ENCODE measurements around the gene NPW. TPM values are rescaled to one million over a fixed set of nuclear protein-coding genes. Genes with fewer than 3 reads are reported as not detected.

NPW gene
- total and polyA plus RNA-seq, 2 experiments from 2014 or later: 3.3 to 38.6 TPM

DNA sequence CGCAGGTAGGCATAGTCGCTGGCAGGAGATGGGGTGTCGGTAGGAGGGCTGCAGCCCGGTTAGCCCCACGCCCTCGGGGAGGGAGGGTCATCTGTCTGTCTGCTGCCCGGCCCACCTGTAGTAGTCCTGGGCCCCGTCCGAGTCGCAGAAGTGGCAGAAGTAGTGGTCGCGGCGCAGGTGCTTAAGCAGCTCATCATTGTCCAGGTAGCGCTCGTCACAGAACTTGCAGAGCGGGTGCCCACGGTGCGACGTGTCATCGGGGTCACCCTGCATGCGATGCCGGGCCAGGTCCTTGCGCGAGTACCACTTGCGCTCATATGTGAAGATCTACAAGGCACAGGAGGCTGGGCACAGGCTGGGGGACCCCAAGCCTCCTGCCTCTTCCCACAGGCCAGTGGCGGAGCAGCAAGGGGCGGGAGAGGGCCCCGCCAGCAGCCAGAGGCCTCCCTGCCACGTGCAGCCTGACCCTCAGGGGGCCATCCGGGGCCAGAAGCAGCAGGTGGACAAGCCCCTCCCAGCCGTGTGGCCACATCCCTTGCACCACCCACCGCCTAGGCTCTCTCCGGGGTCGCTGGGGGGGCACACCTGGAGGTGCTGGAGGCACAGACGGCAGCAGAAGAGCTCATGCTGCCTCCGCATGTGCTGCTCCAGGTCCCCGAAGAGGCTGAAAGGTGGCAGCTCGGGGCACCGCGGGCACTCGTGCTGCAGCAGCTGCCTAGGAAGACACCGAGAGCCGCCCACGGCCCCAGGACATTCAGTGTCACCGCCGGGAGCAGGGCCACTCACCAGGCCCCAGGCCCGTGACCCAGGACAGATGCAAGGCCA lies 17.0 kb upstream of the NPW start:
- peaks cover 11% of the 10 kb centered on the region for H3K4me1 ChIP-seq (ENCODE audit: low read depth)
- H3K9me3 ChIP-seq (ENCODE audit: low read depth): no peaks in the 10 kb centered on the region
- DNase-seq (ENCODE audit: low read depth in 1 of 2, low spot score in 1 of 2): no peak
- no peak overlapping the region for H3K4me3 ChIP-seq
- no peak overlapping the region for H3K27ac ChIP-seq
- TF ChIP-seq, protein P1, sequence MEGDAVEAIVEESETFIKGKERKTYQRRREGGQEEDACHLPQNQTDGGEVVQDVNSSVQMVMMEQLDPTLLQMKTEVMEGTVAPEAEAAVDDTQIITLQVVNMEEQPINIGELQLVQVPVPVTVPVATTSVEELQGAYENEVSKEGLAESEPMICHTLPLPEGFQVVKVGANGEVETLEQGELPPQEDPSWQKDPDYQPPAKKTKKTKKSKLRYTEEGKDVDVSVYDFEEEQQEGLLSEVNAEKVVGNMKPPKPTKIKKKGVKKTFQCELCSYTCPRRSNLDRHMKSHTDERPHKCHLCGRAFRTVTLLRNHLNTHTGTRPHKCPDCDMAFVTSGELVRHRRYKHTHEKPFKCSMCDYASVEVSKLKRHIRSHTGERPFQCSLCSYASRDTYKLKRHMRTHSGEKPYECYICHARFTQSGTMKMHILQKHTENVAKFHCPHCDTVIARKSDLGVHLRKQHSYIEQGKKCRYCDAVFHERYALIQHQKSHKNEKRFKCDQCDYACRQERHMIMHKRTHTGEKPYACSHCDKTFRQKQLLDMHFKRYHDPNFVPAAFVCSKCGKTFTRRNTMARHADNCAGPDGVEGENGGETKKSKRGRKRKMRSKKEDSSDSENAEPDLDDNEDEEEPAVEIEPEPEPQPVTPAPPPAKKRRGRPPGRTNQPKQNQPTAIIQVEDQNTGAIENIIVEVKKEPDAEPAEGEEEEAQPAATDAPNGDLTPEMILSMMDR (IDR thresholded peaks at IDR 0.05; ENCODE audit: low read depth, low read length): no peak
- H3K27me3 ChIP-seq: no peaks in the 10 kb centered on the region
- H3K36me3 ChIP-seq: peaks cover 39% of the 10 kb centered on the region

DNA sequence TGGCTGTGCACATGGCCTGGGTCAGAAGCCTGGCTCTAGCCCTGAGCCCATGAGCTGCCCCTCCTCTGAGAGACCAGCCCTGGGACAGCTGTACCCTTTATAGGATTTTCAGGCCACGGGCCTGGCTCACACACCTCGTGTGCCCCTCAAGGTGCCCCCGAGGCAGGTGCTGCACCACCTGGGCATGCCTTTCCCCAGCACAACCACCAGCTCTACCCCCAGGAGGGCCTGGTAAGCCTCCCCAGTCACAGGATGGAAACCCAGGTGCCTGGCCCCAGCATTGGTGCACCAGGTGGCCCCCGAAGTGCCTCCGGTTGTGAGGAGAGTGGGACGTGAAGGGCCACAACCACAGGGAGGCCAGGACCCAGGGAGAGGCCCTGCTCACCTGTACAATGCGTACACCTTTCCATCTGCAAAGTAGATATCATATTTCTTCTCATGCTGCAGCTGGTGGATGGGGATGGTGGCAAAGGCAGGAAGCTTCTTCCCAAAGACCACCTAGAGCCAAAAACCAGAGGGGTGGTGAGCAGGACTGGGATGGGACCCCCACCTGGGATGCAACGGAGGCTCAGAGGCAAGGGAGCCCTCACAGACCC lies 16.3 kb upstream of the NPW start:
- TF ChIP-seq, protein P1 (IDR thresholded peaks at IDR 0.05; ENCODE audit: low read depth, low read length): no peak
- H3K4me3 ChIP-seq: no peak overlapping the region
- H3K27ac ChIP-seq: no peak overlapping the region

DNA sequence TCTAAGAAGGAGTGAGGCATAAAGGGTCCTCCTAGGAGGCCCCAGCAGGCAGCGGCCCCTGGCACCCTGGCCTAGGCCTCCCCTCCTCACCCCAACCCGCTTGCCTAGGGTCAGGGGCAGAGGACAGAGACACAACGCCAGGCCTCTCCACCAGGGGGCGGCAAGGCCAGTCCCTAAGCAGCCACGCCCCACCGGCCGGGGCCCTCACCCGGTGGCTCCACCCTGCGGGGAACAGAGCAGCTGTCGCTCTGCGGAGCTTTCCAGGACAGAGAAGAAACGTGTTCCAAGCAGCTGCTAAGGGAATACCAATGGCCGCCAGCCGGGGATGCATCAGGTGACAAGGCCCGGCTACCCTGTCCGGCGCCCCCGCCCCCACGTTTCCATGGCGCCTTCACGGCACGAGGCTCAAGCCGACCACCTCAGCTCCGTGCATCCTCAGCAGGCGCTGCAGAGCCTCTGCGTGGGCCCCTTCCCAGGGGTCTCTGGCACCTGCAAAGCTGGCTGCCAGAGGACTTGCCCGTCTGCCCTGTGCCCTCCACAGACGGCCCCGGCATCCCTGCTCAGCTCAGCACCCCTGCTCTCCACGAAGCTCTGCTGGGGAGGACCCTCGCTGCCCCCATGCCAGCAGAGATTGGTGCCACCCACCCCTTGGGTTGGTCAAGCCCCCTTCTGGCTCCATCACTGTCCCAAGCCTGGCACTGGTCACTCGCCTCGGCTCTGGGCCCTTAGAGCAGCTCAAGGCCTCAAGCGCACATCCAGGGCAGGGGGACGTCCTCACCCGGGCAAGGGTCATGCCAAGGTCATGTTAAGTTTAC lies 15.6 kb upstream of the NPW start:
- Histone ChIP-seq H3K27ac (peak overlapping the region; percentile 10), H3K4me1 (ENCODE audit: low read depth) (peaks cover 18% of the 10 kb centered on the region), H3K36me3 (peaks cover 31% of the 10 kb centered on the region), H3K4me3 (no peak overlapping the region), H3K9me3 (ENCODE audit: low read depth) (no peaks in the 10 kb centered on the region), H3K27me3 (no peaks in the 10 kb centered on the region)
- peak; percentile 88 to 97 for DNase-seq (ENCODE audit: low read depth in 1 of 2, low spot score in 1 of 2)
- TF ChIP-seq, protein P1 (IDR thresholded peaks at IDR 0.05; ENCODE audit: low read depth, low read length): peak; percentile 98

More for the DNA sequence above, 16.3 kb upstream of the NPW start:
- Histone ChIP-seq H3K9me3 (ENCODE audit: low read depth) (no peaks in the 10 kb centered on the region), H3K4me1 (ENCODE audit: low read depth) (peaks cover 14% of the 10 kb centered on the region), H3K36me3 (peaks cover 32% of the 10 kb centered on the region), H3K27me3 (no peaks in the 10 kb centered on the region)
- DNase-seq (ENCODE audit: low read depth in 1 of 2, low spot score in 1 of 2): no peak

DNA sequence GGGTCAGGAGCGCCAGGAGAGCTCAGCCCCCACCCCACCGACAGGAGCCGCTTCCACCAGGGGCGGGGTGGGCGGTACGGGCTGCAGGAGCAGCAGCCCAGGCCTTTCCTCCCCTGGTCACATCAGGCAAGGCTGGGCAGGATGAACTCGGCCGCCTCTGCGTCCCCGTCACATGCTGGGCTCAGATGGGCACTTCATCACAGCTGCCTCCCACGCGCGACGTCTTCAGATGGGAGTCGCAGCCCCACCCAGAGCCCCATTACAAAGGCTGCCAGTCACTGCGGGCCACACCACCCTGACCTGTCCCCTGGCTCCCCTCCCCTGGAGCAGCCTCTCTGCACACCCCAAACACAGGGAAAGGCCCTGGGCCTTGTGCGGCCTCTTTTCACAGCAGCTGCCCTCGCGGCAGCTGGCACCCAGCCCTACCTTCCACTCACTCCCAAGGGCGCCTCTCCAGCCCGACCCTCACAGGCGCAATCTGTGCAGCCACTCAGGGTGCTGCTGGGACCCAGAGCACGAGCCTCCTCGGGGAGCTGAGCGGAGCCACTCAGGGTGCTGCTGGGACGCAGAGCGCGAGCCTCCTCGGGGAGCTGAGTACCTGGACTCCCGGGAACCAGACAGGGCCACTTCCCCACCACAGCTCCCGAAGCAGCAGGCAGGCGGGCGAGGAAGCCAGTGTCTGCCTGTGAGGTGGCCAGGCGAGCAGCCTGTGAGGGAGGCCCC lies 14.6 kb upstream of the NPW start:
- H3K36me3 ChIP-seq: peaks cover 23% of the 10 kb centered on the region
- DNase-seq (ENCODE audit: low read depth in 1 of 2, low spot score in 1 of 2): no peak
- H3K27me3 ChIP-seq: no peaks in the 10 kb centered on the region
- H3K9me3 ChIP-seq (ENCODE audit: low read depth): no peaks in the 10 kb centered on the region
- H3K27ac ChIP-seq: peak overlapping the region; percentile 10
- no peak overlapping the region for H3K4me3 ChIP-seq
- peaks cover 18% of the 10 kb centered on the region for H3K4me1 ChIP-seq (ENCODE audit: low read depth)
- TF ChIP-seq, protein P1 (IDR thresholded peaks at IDR 0.05; ENCODE audit: low read depth, low read length): no peak

DNA sequence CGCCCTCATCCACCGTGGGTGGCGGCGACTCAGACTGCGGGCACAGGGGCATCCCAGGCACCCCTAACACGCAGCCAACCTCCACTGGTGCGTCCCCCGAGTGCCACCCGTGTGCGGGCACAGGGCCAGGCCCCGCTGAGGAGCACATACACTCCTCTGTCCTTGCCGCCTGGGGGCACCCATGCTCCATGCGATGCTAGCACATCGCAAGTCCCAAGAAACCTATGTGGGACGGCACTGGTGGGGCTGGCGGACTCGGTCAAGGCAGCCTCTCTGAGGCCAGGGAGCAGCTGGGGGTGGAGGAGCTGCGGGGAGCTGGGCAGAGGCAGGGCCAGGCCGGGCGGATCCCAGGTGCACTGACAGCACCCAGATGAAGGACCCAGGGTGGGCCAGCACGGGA lies 13.9 kb upstream of the NPW start:
- TF ChIP-seq, protein P1 (IDR thresholded peaks at IDR 0.05; ENCODE audit: low read depth, low read length): no peak
- no peak for DNase-seq (ENCODE audit: low read depth in 1 of 2, low spot score in 1 of 2)
- Histone ChIP-seq H3K9me3 (ENCODE audit: low read depth) (no peaks in the 10 kb centered on the region), H3K36me3 (peaks cover 19% of the 10 kb centered on the region), H3K4me3 (no peak overlapping the region), H3K27me3 (no peaks in the 10 kb centered on the region), H3K27ac (no peak overlapping the region), H3K4me1 (ENCODE audit: low read depth) (peaks cover 23% of the 10 kb centered on the region)

Data from cardiac muscle cell (in vitro differentiated cells and primary cell).